PC-9 (cell line): ENCODE data around the gene E2F3.

ENCODE experiments used
- CTCF ChIP-seq: fragments of 200-600 bp; sonication (generic); conservative IDR thresholded peaks from 2 replicates; pipeline ENCODE4 v1.6.1; 2017; ENCODE audit warnings: mixed run types, antibody characterized with exemption, mild to moderate bottlenecking, moderate library complexity
- EZH2 ChIP-seq: fragments of 200-600 bp; sonication (generic); IDR thresholded peaks from 2 replicates; pipeline ENCODE4 v1.8.0; 2017; ENCODE audit warnings: antibody characterized with exemption, low read depth

- TF ChIP-seq CTCF, result no peak
- no peak for TF ChIP-seq EZH2
These were observed 85.0 kb downstream of the E2F3 start for GRCh38 chr6:20486641-20487040.
